IPS DF 6.9 (cell line): ENCODE results near the gene NUTF2.

Experiments used
- DNase-seq: peaks from one replicate; pipeline ENCODE4 v3.0.0-alpha.2; 2013; ENCODE audit warnings: low read depth, low spot score
- H3K27ac ChIP-seq: one replicate; pipeline ENCODE4 v1.5.1; 2013; ENCODE audit warnings: low read length, control low read depth
- H3K27me3 ChIP-seq: 2 replicates; pipeline ENCODE4 v1.6.1; 2013; ENCODE audit warnings: mild to moderate bottlenecking, low read length; ENCODE audit not compliant: control insufficient read depth, insufficient read depth
- H3K36me3 ChIP-seq: 2 replicates; pipeline ENCODE4 v1.6.1; 2013; ENCODE audit warnings: low read length; ENCODE audit not compliant: control insufficient read depth, insufficient read depth
- H3K4me1 ChIP-seq: 2 replicates; pipeline ENCODE4 v1.6.1; 2013; ENCODE audit warnings: low read length; ENCODE audit not compliant: control insufficient read depth, insufficient read depth
- H3K4me3 ChIP-seq: 2 replicates; pipeline ENCODE4 v1.5.1; 2013; ENCODE audit warnings: mild to moderate bottlenecking, low read length
- H3K9me3 ChIP-seq: 2 replicates; pipeline ENCODE4 v1.6.1; 2013; ENCODE audit warnings: low read length, inconsistent platforms; ENCODE audit not compliant: control insufficient read depth, insufficient read depth
- WGBS: extraction: QIAGEN DNeasy Blood & Tissue Kit; methylation state at CpG from one replicate; pipeline ENCODE4 v1.1.7; 2013; ENCODE audit warnings: mixed read lengths, missing lambda C conversion rate; ENCODE audit not compliant: insufficient read length, insufficient coverage; 5-methylcytosine and 5-hydroxymethylcytosine counted together

Gene NUTF2

DNA sequence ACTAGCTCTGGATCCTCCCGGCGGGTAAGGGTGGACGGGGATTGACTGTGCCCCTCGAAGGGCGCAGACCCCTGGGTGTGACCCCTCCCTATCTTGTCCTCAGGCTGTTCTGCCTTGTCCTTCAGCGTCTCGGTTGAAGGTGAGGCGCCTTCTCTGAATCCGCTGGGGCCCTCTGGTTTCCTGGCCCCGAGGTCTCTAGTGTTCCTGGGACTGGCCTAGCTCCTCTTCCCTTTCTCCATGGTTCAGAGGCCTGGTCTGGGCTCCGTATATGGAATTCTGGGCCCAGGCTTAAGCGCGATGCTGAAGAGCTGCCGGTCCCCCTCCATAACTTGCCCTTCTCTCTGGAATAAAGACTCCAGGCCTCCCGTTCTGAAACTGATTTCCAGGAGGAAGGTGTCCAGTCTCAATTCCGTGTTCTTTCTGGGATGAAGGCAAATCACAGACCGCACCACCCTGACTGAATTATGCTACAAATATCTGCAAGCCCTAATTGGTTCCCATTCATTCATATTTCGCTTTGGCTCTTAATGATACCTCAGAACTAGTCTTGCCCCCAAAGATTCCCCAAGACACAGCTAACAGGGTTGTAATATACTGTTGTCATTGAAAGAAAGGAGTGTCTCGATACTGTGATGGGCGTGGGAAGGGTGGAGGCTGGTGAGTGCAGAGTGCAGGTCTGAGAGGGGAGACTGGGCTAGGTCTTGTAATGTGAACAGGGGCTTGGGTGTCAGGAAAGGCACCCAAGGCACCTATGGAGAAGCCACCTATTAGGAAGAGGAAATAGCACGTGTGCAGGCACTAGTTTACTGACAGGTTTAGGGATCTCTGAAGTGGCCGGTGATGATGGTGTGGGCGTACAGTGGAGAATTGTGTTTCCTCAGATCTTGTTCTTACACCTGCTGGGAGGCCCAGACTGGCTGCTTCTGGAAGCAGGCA, 27.0 kb downstream of the NUTF2 start:
- H3K9me3 ChIP-seq = no peaks in the 10 kb centered on the region
- DNase-seq = no peak
- peaks cover 1% of the 10 kb centered on the region; the same call in 1 of the 2 replicates for H3K4me1 ChIP-seq
- H3K27ac ChIP-seq = no peak overlapping the region
- peaks cover 16% of the 10 kb centered on the region for H3K36me3 ChIP-seq
- no CpG with 5 or more reads among the region's 23 CpGs for WGBS
- H3K4me3 ChIP-seq = peak overlapping the region; percentile 98
- H3K27me3 ChIP-seq = no peaks in the 10 kb centered on the region

DNA sequence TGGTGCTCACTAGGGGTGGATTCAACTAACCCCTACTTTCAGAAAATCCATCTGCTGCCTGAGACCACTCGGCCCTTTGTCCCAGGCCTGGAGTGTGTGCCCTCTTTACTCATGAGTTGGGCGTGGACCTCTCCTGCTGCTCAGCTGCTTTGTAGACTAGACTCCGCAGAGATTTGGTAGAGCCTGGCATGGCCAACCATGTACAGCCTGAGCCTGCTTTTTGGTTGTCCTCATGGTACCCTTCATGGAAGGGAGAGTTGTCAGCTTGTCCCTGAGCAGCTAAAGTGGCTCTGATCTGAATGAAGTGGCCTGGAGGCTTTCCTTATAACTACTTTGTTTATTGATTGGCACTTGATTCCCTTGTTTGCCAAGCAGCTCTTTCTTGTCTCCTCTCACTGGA, 27.6 kb downstream of the NUTF2 start:
- WGBS = no CpG with 5 or more reads among the region's 3 CpGs
- Histone ChIP-seq H3K9me3 (no peaks in the 10 kb centered on the region), H3K4me1 (peaks cover 1% of the 10 kb centered on the region; the same call in 1 of the 2 replicates), H3K4me3 (no peak overlapping the region), H3K27me3 (no peaks in the 10 kb centered on the region), H3K36me3 (peaks cover 22% of the 10 kb centered on the region), H3K27ac (no peak overlapping the region)
- no peak for DNase-seq

DNA sequence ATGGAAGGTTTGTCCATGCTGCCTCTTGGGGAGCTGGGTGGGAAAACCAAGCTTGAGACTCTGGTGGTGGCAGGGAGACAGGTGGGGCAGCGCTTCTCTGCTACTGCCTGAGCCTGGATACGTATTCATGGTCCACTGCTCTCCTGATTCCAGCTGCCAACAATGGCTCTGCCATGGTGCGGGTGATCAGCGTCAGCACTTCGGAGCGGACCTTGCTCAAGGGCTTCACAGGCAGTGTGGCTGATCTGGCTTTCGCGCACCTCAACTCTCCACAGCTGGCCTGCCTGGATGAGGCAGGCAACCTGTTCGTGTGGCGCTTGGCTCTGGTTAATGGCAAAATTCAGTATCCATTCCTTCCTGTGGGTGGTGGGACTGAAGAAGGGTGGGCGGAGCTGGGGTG, 30.3 kb downstream of the NUTF2 start:
- no peak for DNase-seq
- H3K36me3 ChIP-seq = peaks cover 44% of the 10 kb centered on the region
- WGBS = no CpG with 5 or more reads among the region's 11 CpGs

DNA sequence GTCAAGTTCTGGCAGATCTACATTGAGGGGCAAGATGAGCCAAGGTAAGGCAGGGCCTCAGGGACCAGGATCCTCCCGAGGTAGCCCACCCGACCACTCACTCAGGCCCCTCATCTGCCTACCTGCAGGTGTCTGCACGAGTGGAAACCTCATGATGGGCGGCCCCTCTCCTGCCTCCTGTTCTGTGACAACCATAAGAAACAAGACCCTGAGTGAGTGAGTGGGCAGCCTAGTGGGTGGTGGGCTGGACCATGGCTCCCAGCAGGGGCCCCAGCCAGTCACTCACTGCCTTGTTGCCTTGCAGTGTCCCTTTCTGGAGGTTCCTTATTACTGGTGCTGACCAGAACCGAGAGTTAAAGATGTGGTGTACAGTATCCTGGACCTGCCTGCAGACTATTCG, 31.5 kb downstream of the NUTF2 start:
- Histone ChIP-seq H3K9me3 (no peaks in the 10 kb centered on the region), H3K27me3 (no peaks in the 10 kb centered on the region), H3K36me3 (peaks cover 52% of the 10 kb centered on the region), H3K4me3 (no peak overlapping the region), H3K4me1 (0 out of 2 replicates have a peak, but pooled peaks cover 1% of the 10 kb centered on the region), H3K27ac (no peak overlapping the region)
- DNase-seq = no peak
- WGBS = no CpG with 5 or more reads among the region's 6 CpGs

More for the DNA sequence above, 30.3 kb downstream of the NUTF2 start:
- Histone ChIP-seq H3K4me1 (peaks cover 1% of the 10 kb centered on the region; the same call in 1 of the 2 replicates), H3K27me3 (no peaks in the 10 kb centered on the region), H3K4me3 (no peak overlapping the region), H3K9me3 (no peaks in the 10 kb centered on the region), H3K27ac (no peak overlapping the region)

DNA sequence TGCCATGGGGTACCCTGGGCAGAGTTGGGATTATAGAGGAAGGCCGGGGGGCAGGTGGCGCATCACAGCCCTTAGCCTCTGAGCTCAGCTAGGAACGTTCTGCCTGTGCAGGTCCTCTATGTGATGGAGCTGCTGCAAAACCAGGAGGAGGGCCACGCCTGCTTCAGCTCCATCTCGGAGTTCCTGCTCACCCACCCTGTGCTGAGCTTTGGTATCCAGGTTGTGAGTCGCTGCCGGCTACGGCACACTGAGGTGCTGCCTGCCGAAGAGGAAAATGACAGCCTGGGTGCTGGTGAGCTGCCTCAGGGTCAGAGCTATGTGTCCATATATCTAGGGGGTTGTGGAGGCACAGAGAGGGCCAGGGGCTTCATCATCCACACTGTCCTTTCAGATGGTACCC, 32.1 kb downstream of the NUTF2 start:
- DNase-seq = no peak
- H3K9me3 ChIP-seq = no peaks in the 10 kb centered on the region
- H3K36me3 ChIP-seq = peaks cover 52% of the 10 kb centered on the region
- 0 out of 2 replicates have a peak, but pooled peaks cover 1% of the 10 kb centered on the region for H3K4me1 ChIP-seq
- no CpG with 5 or more reads among the region's 9 CpGs for WGBS
- no peak overlapping the region for H3K4me3 ChIP-seq
- no peaks in the 10 kb centered on the region for H3K27me3 ChIP-seq
- H3K27ac ChIP-seq = no peak overlapping the region

DNA sequence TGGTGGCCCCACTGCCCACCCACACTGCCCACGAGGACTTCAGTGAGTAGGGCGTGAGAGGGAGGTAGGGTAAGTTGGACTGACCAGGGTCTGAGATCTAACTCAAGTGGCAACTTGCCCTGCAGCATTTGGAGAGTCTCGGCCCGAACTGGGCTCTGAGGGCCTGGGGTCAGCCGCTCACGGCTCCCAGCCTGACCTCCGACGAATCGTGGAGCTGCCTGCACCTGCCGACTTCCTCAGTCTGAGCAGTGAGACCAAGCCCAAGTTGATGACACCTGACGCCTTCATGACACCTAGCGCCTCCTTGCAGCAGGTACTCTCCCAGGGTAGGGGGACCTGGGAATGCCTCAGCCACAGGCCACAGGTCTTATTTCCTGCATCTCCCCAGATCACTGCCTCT, 32.7 kb downstream of the NUTF2 start:
- H3K4me3 ChIP-seq = no peak overlapping the region
- H3K9me3 ChIP-seq = no peaks in the 10 kb centered on the region
- WGBS = no CpG with 5 or more reads among the region's 12 CpGs
- peaks cover 52% of the 10 kb centered on the region for H3K36me3 ChIP-seq
- no peak overlapping the region for H3K27ac ChIP-seq
- no peak for DNase-seq
- H3K4me1 ChIP-seq = no peaks in the 10 kb centered on the region
- H3K27me3 ChIP-seq = no peaks in the 10 kb centered on the region

DNA sequence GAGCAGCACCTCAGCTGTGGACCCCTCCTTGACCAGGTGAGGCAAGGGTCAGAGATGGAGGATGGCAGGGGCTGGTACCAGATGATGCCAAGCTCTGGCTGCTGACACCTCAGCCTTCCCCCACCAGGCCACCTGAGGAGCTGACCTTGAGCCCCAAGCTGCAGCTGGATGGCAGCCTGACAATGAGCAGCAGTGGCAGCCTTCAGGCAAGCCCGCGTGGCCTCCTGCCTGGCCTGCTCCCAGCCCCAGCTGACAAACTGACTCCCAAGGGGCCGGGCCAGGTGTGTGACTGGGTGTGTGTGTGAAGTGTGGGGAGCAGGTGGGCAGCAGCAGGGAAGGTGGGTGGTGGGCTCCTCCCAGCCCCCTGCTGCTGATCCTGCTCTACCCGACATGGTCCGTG, 33.2 kb downstream of the NUTF2 start:
- H3K36me3 ChIP-seq = peaks cover 52% of the 10 kb centered on the region

DNA sequence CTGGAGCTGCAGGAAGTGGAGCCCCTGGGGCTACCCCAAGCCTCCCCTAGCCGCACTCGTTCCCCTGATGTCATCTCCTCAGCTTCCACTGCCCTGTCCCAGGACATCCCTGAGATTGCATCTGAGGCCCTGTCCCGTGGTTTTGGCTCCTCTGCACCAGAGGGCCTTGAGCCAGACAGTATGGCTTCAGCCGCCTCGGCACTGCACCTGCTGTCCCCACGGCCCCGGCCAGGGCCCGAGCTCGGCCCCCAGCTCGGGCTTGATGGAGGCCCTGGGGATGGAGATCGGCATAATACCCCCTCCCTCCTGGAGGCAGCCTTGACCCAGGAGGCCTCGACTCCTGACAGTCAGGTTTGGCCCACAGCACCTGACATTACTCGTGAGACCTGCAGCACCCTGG, 33.9 kb downstream of the NUTF2 start:
- H3K4me1 ChIP-seq = peaks cover 4% of the 10 kb centered on the region
- no CpG with 5 or more reads among the region's 13 CpGs for WGBS
- no peak overlapping the region for H3K27ac ChIP-seq
- H3K27me3 ChIP-seq = no peaks in the 10 kb centered on the region
- no peak for DNase-seq
- H3K4me3 ChIP-seq = no peak overlapping the region
- H3K9me3 ChIP-seq = no peaks in the 10 kb centered on the region
- peaks cover 52% of the 10 kb centered on the region for H3K36me3 ChIP-seq

More for the DNA sequence above, 33.2 kb downstream of the NUTF2 start:
- Histone ChIP-seq H3K4me3 (no peak overlapping the region), H3K27ac (no peak overlapping the region), H3K9me3 (no peaks in the 10 kb centered on the region), H3K27me3 (no peaks in the 10 kb centered on the region), H3K4me1 (peaks cover 2% of the 10 kb centered on the region; the same call in 1 of the 2 replicates)
- DNase-seq = no peak
- WGBS = no CpG with 5 or more reads among the region's 5 CpGs

DNA sequence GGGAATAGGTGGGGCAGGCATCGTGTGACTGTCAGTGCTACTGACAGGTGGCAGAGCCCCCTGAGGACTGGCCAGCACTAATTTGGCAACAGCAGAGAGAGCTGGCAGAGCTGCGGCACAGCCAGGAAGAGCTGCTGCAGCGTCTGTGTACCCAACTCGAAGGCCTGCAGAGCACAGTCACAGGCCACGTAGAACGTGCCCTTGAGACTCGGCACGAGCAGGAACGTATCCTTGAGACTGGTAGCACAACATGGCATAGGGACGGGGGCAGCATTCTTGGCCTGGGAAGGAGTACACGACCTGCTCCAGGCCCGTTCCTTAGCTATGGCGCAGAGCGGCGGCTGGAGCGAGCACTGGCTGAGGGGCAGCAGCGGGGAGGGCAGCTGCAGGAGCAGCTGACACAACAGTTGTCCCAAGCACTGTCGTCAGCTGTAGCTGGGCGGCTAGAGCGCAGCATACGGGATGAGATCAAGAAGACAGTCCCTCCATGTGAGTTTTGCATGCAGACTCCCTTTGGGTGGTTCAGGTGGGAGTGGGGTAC, 35.0 kb downstream of the NUTF2 start:
- Histone ChIP-seq H3K9me3 (no peaks in the 10 kb centered on the region), H3K4me3 (no peak overlapping the region), H3K4me1 (peaks cover 5% of the 10 kb centered on the region), H3K27ac (no peak overlapping the region), H3K27me3 (no peaks in the 10 kb centered on the region), H3K36me3 (peaks cover 52% of the 10 kb centered on the region)
- DNase-seq = no peak
- WGBS = no CpG with 5 or more reads among the region's 21 CpGs

DNA sequence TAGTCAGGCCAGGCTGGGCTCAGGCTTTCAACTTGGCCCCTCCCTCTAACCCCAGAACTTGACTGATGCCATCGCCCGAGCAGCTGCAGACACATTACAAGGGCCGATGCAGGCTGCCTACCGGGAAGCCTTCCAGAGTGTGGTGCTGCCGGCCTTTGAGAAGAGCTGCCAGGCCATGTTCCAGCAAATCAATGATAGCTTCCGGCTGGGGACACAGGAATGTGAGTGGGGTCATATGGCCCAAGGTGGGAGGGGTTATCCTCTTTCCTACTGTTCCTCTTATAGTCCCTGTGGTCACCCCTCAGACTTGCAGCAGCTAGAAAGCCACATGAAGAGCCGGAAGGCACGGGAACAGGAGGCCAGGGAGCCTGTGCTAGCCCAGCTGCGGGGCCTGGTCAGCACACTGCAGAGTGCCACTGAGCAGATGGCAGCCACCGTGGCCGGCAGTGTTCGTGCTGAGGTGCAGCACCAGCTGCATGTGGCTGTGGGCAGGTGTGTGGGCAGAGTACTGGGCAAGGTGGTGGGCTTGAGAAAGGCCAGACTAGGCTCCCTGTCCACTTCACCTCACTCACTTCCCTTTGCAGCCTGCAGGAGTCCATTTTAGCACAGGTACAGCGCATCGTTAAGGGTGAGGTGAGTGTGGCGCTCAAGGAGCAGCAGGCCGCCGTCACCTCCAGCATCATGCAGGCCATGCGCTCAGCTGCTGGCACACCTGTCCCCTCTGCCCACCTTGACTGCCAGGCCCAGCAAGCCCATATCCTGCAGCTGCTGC, 35.8 kb downstream of the NUTF2 start:
- Histone ChIP-seq H3K27ac (no peak overlapping the region), H3K36me3 (peaks cover 50% of the 10 kb centered on the region), H3K4me3 (no peak overlapping the region), H3K27me3 (no peaks in the 10 kb centered on the region), H3K9me3 (no peaks in the 10 kb centered on the region), H3K4me1 (peaks cover 5% of the 10 kb centered on the region)
- WGBS = no CpG with 5 or more reads among the region's 18 CpGs
- DNase-seq = no peak
